Measurements from ENCODE around the gene BRICD5.

The BRICD5 gene

GRCh38 chr16:2236337-2237101 is 25.9 kb upstream of the BRICD5 start, which contains the start of gene DNASE1L2:
DNASE1L2 (plus strand) TSS chr16:2236444; CDS start chr16:2236817, 373 bp downstream.
- no peak for TF ChIP-seq EZH2 (IDR thresholded peaks at IDR 0.05; ENCODE audit: borderline replicate concordance, low read depth, low read length, severe bottlenecking)
- TF ChIP-seq, protein P1, sequence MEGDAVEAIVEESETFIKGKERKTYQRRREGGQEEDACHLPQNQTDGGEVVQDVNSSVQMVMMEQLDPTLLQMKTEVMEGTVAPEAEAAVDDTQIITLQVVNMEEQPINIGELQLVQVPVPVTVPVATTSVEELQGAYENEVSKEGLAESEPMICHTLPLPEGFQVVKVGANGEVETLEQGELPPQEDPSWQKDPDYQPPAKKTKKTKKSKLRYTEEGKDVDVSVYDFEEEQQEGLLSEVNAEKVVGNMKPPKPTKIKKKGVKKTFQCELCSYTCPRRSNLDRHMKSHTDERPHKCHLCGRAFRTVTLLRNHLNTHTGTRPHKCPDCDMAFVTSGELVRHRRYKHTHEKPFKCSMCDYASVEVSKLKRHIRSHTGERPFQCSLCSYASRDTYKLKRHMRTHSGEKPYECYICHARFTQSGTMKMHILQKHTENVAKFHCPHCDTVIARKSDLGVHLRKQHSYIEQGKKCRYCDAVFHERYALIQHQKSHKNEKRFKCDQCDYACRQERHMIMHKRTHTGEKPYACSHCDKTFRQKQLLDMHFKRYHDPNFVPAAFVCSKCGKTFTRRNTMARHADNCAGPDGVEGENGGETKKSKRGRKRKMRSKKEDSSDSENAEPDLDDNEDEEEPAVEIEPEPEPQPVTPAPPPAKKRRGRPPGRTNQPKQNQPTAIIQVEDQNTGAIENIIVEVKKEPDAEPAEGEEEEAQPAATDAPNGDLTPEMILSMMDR (IDR thresholded peaks at IDR 0.05; ENCODE audit: borderline replicate concordance, extremely low read depth, low read length, poor library complexity, severe bottlenecking) = no peak
- no peaks in the 10 kb centered on the region for H3K79me2 ChIP-seq (ENCODE audit: insufficient read depth, low read length)
- no peaks in the 10 kb centered on the region for H3K4me1 ChIP-seq (ENCODE audit: insufficient read depth, low read length)
- ATAC-seq (ENCODE audit: insufficient read depth, low read depth) = peak; percentile 18; the same call in 2 of the 3 replicates
- H4K20me1 ChIP-seq (ENCODE audit: insufficient read depth, low read length) = peaks cover 32% of the 10 kb centered on the region
- H3K9ac ChIP-seq (ENCODE audit: low read depth, low read length) = no peak within 1 kb of the TSS
- no peaks in the 10 kb centered on the region for H3K27me3 ChIP-seq (ENCODE audit: insufficient read depth, low read length, poor library complexity)
- DNase-seq = no peak
- no peak within 1 kb of the TSS for H3K27ac ChIP-seq (ENCODE audit: low read length)
- no peak within 1 kb of the TSS for H3K4me2 ChIP-seq (ENCODE audit: insufficient read depth, low read length)
- peaks cover 71% of the 10 kb centered on the region for H3K36me3 ChIP-seq (ENCODE audit: insufficient read depth, low read length)
- H3K4me3 ChIP-seq (ENCODE audit: low read depth in 1 of 2, low read length in 2 of 2) = no peak within 1 kb of the TSS
- H3K9me3 ChIP-seq (ENCODE audit: insufficient read depth, low read length, severe bottlenecking) = no peaks in the 10 kb centered on the region
- H2AFZ ChIP-seq (ENCODE audit: low read depth, low read length) = no peak within 1 kb of the TSS

GRCh38 chr16:2235695-2236336 is 25.2 kb upstream of the BRICD5 start:
- Histone ChIP-seq H4K20me1 (ENCODE audit: insufficient read depth, low read length) (peaks cover 39% of the 10 kb centered on the region), H3K4me3 (ENCODE audit: low read depth in 1 of 2, low read length in 2 of 2) (no peak overlapping the region), H3K36me3 (ENCODE audit: insufficient read depth, low read length) (peaks cover 78% of the 10 kb centered on the region), H3K9ac (ENCODE audit: low read depth, low read length) (no peak overlapping the region), H3K79me2 (ENCODE audit: insufficient read depth, low read length) (no peaks in the 10 kb centered on the region), H3K27me3 (ENCODE audit: insufficient read depth, low read length, poor library complexity) (no peaks in the 10 kb centered on the region), H3K4me2 (ENCODE audit: insufficient read depth, low read length) (no peak overlapping the region), H3K27ac (ENCODE audit: low read length) (no peak overlapping the region), H2AFZ (ENCODE audit: low read depth, low read length) (no peak overlapping the region), H3K4me1 (ENCODE audit: insufficient read depth, low read length) (no peaks in the 10 kb centered on the region), H3K9me3 (ENCODE audit: insufficient read depth, low read length, severe bottlenecking) (no peaks in the 10 kb centered on the region)
- DNase-seq (no peak), ATAC-seq (ENCODE audit: insufficient read depth, low read depth) (peak; percentile 10; the same call in 2 of the 3 replicates)
- TF ChIP-seq EZH2 (IDR thresholded peaks at IDR 0.05; ENCODE audit: borderline replicate concordance, low read depth, low read length, severe bottlenecking) = no peak
- TF ChIP-seq, protein P1 (IDR thresholded peaks at IDR 0.05; ENCODE audit: borderline replicate concordance, extremely low read depth, low read length, poor library complexity, severe bottlenecking) = no peak

DNA sequence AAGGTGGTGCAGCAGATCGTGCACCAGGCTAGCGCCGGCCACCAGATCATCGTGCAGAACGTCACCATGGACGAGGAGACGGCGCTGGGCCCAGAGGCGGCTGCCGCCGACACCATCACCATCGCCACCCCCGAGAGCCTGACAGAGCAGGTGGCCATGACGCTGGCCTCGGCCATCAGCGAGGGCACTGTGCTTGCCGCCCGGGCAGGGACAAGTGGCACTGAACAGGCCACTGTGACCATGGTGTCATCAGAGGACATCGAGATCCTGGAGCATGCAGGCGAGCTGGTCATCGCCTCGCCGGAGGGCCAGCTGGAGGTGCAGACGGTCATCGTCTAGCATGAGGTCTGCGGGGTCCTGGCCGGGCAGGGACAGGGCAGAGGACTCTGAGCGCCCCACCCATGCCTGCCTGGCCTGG is 24.6 kb upstream of the BRICD5 start:
- H3K4me2 ChIP-seq (ENCODE audit: insufficient read depth, low read length) = no peak overlapping the region
- TF ChIP-seq EZH2 (IDR thresholded peaks at IDR 0.05; ENCODE audit: borderline replicate concordance, low read depth, low read length, severe bottlenecking) = no peak
- TF ChIP-seq, protein P1 (IDR thresholded peaks at IDR 0.05; ENCODE audit: borderline replicate concordance, extremely low read depth, low read length, poor library complexity, severe bottlenecking) = no peak
- no peaks in the 10 kb centered on the region for H3K79me2 ChIP-seq (ENCODE audit: insufficient read depth, low read length)

More for the DNA sequence above, 24.6 kb upstream of the BRICD5 start:
- Histone ChIP-seq H3K4me3 (ENCODE audit: low read depth in 1 of 2, low read length in 2 of 2) (no peak overlapping the region), H3K27me3 (ENCODE audit: insufficient read depth, low read length, poor library complexity) (no peaks in the 10 kb centered on the region), H3K36me3 (ENCODE audit: insufficient read depth, low read length) (peaks cover 84% of the 10 kb centered on the region), H3K9me3 (ENCODE audit: insufficient read depth, low read length, severe bottlenecking) (no peaks in the 10 kb centered on the region), H3K4me1 (ENCODE audit: insufficient read depth, low read length) (no peaks in the 10 kb centered on the region), H4K20me1 (ENCODE audit: insufficient read depth, low read length) (peaks cover 43% of the 10 kb centered on the region), H3K9ac (ENCODE audit: low read depth, low read length) (no peak overlapping the region), H3K27ac (ENCODE audit: low read length) (no peak overlapping the region), H2AFZ (ENCODE audit: low read depth, low read length) (no peak overlapping the region)
- no peak for ATAC-seq (ENCODE audit: insufficient read depth, low read depth)
- DNase-seq = no peak
